Natural killer cell (primary cell): ENCODE data around the gene HARS2. TPM values are rescaled to one million over a fixed set of nuclear protein-coding genes. Genes with fewer than 3 reads are reported as not detected.

ENCODE experiments used
- ATAC-seq, 3 donors: fragments of 150-1000 bp in 2 of 3; fragments of 200-7000 bp in 1 of 3; cut with Tn5 transposase; 1 replicate in 1 of 3; 2 replicates in 2 of 3; pipeline ENCODE4 v1.10.0; 2021; ENCODE audit warnings: mild to moderate bottlenecking in 2 of 3, moderate library complexity in 2 of 3
- DNase-seq, 2 donors: peaks; one replicate each; pipeline versions ENCODE4 v3.0.0 to v3.0.0-alpha.2; 2013 to 2021; ENCODE audit warnings: mixed read lengths in 1 of 2
- H3K27ac ChIP-seq: one replicate; pipeline ENCODE4 v1.5.1; 2013; ENCODE audit warnings: mild to moderate bottlenecking, low read length
- H3K27me3 ChIP-seq: one replicate; pipeline ENCODE4 v1.6.1; 2013; ENCODE audit warnings: low read length; ENCODE audit not compliant: control insufficient read depth, insufficient read depth
- H3K36me3 ChIP-seq: one replicate; pipeline ENCODE4 v1.6.1; 2013; ENCODE audit warnings: low read length; ENCODE audit not compliant: control insufficient read depth, insufficient read depth
- H3K4me1 ChIP-seq: one replicate; pipeline ENCODE4 v1.6.1; 2013; ENCODE audit warnings: low read length; ENCODE audit not compliant: control insufficient read depth, insufficient read depth
- H3K4me3 ChIP-seq: one replicate; pipeline ENCODE4 v1.5.1; 2013; ENCODE audit warnings: low read length
- H3K9me3 ChIP-seq: one replicate; pipeline ENCODE4 v1.6.1; 2013; ENCODE audit warnings: low read length; ENCODE audit not compliant: control insufficient read depth, insufficient read depth
- H3K27ac Mint-ChIP-seq, 2 donors: one replicate each; pipeline ENCODE4 v1.8.0; 2022; ENCODE audit warnings: mild to moderate bottlenecking in 2 of 2, mixed read lengths in 2 of 2, moderate library complexity in 1 of 2
- H3K27me3 Mint-ChIP-seq, 2 donors: one replicate each; pipeline ENCODE4 v1.8.0; 2022; ENCODE audit warnings: low read depth in 2 of 2, mixed read lengths in 2 of 2
- H3K36me3 Mint-ChIP-seq: one replicate; pipeline ENCODE4 v1.8.0; 2022; ENCODE audit warnings: mixed read lengths
- H3K4me1 Mint-ChIP-seq, 2 donors: one replicate each; pipeline ENCODE4 v1.8.0; 2022; ENCODE audit warnings: mixed read lengths in 2 of 2
- H3K4me3 Mint-ChIP-seq: one replicate; pipeline ENCODE4 v1.8.0; 2022; ENCODE audit warnings: mild to moderate bottlenecking, moderate library complexity, mixed read lengths
- H3K9me3 Mint-ChIP-seq, 2 donors: one replicate each; pipeline ENCODE4 v1.8.0; 2022; ENCODE audit warnings: mixed read lengths in 2 of 2
- WGBS: methylation state at CpG from one replicate; pipeline ENCODE4 v1.1.7; 2013; ENCODE audit warnings: missing lambda C conversion rate; ENCODE audit not compliant: insufficient coverage; 5-methylcytosine and 5-hydroxymethylcytosine counted together
- intact Hi-C: fragments of 100-400 bp; cut with micrococcal nuclease; formaldehyde crosslinking; loops from one replicate; pipeline ENCODE4 v1.14.2; 2022
- total RNA-seq, 4 donors: library from RNA; stranded (reverse); fragments of 120-200 nt in 1 of 4; gene quantifications; one replicate each; pipeline versions ENCODE4 v1.2.3 to v1.2.4, GENCODE V29; 2013 to 2022
- TF ChIP-seq, protein P1 (sequence below): fragments of 200-600 bp; IDR thresholded peaks from one replicate; pipeline ENCODE4 v1.8.0; 2022; ENCODE audit warnings: antibody characterized with exemption

The HARS2 gene
- total RNA-seq, 3 donors from 2014 or later (not counting 1 experiment from before 2014, with no cell fraction given), result 42.5 to 48.4 (median 45.6) TPM

DNA sequence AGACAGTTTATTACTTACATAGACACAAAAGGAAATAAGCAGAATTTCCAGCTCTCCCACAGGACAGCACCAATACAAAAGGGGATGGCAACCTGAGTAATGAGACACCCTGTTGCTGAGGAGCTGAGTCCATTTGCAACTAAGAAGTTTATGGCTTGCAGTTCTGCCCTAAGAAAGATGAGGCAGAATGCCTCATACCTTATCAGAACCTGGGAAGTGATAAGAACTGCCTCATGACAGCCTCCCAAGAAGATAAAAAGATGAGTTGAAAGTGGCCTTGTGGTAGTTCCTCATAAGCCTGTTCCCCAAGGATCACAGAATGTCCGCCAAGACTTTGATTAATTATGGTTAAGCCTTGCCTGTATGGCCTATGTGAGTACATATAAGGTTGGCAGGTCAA, 50.7 kb downstream of the HARS2 start:
- Histone ChIP-seq H3K9me3 (peaks cover 3% of the 10 kb centered on the region), H3K27ac (no peak overlapping the region), H3K4me3 (no peak overlapping the region), H3K4me1 (no peaks in the 10 kb centered on the region), H3K27me3 (peaks cover 2% of the 10 kb centered on the region), H3K36me3 (no peaks in the 10 kb centered on the region)
- DNase-seq, result no peak
- H3K27ac Mint-ChIP-seq, result no peak overlapping the region
- TF ChIP-seq, protein P1, sequence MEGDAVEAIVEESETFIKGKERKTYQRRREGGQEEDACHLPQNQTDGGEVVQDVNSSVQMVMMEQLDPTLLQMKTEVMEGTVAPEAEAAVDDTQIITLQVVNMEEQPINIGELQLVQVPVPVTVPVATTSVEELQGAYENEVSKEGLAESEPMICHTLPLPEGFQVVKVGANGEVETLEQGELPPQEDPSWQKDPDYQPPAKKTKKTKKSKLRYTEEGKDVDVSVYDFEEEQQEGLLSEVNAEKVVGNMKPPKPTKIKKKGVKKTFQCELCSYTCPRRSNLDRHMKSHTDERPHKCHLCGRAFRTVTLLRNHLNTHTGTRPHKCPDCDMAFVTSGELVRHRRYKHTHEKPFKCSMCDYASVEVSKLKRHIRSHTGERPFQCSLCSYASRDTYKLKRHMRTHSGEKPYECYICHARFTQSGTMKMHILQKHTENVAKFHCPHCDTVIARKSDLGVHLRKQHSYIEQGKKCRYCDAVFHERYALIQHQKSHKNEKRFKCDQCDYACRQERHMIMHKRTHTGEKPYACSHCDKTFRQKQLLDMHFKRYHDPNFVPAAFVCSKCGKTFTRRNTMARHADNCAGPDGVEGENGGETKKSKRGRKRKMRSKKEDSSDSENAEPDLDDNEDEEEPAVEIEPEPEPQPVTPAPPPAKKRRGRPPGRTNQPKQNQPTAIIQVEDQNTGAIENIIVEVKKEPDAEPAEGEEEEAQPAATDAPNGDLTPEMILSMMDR, result no peak
- H3K4me3 Mint-ChIP-seq, result no peak overlapping the region
- H3K36me3 Mint-ChIP-seq, result no peaks in the 10 kb centered on the region
- WGBS, result 75% methylated on average over 1 of the region's 1 CpG
- intact Hi-C loops, result no loop called here
- no peak for ATAC-seq
- H3K27me3 Mint-ChIP-seq, result peaks cover 14 to 20% of the 10 kb centered on the region in 2 donors
- peaks cover 0 to 2% of the 10 kb centered on the region in 2 donors for H3K9me3 Mint-ChIP-seq
- H3K4me1 Mint-ChIP-seq, result no peaks in the 10 kb centered on the region

Other genes starting within 250 kb of the HARS2 start
- 1 to 10 TPM; 5.8 to 9.4 (median 6.0) TPM for gene EIF4EBP3, start 143.8 kb upstream of the HARS2 start, total RNA-seq
- gene SRA1, start 134.0 kb upstream of the HARS2 start, total RNA-seq, result 10 to 100 TPM; 42.2 to 66.4 (median 59.4) TPM
- 10 to 100 TPM; 44.0 to 44.9 (median 44.4) TPM for gene APBB3, start 126.9 kb upstream of the HARS2 start, total RNA-seq
- gene SLC35A4, start 126.6 kb upstream of the HARS2 start, total RNA-seq, result 10 to 100 TPM; 63.1 to 76.1 (median 72.3) TPM
- gene CD14, start 58.3 kb upstream of the HARS2 start, total RNA-seq, result 10 to 100 TPM in 1 of 3 donors, 1 to 10 TPM in 2; 1.4 to 15.9 (median 7.0) TPM
- gene TMCO6, start 52.0 kb upstream of the HARS2 start, total RNA-seq, result 10 to 100 TPM; 17.9 to 19.5 (median 18.8) TPM
- 10 to 100 TPM; 41.0 to 48.3 (median 42.8) TPM for gene NDUFA2, start 43.8 kb upstream of the HARS2 start, total RNA-seq
- gene IK, start 43.6 kb upstream of the HARS2 start, total RNA-seq, result 100 to 1,000 TPM; 144 to 204 (median 148) TPM
- 10 to 100 TPM; 42.3 to 45.1 (median 43.3) TPM for gene WDR55, start 26.6 kb upstream of the HARS2 start, total RNA-seq
- 1 to 10 TPM in 2 of 3 donors, under 1 TPM in 1; 0.90 to 1.1 (median 1.1) TPM for gene DND1, start 17.9 kb upstream of the HARS2 start, total RNA-seq
- gene HARS1, start 85 bp upstream of the HARS2 start, total RNA-seq, result 10 to 100 TPM; 62.4 to 73.8 (median 68.3) TPM
- gene ZMAT2, start 9.0 kb downstream of the HARS2 start, total RNA-seq, result 10 to 100 TPM; 47.0 to 50.4 (median 49.5) TPM
- gene PCDHA1, start 94.7 kb downstream of the HARS2 start, total RNA-seq, result not detected
- not detected for gene PCDHA2, start 103.4 kb downstream of the HARS2 start, total RNA-seq
- gene PCDHA3, start 109.6 kb downstream of the HARS2 start, total RNA-seq, result not detected
- not detected for gene PCDHA4, start 115.6 kb downstream of the HARS2 start, total RNA-seq
- not detected for gene PCDHA5, start 130.2 kb downstream of the HARS2 start, total RNA-seq
- not detected for gene PCDHA6, start 136.5 kb downstream of the HARS2 start, total RNA-seq
- gene PCDHA7, start 142.8 kb downstream of the HARS2 start, total RNA-seq, result not detected
- gene PCDHA8, start 149.7 kb downstream of the HARS2 start, total RNA-seq, result not detected
- not detected for gene PCDHA9, start 156.9 kb downstream of the HARS2 start, total RNA-seq
- gene PCDHA10, start 164.4 kb downstream of the HARS2 start, total RNA-seq, result not detected
- gene PCDHA11, start 177.5 kb downstream of the HARS2 start, total RNA-seq, result not detected
- gene PCDHA12, start 183.9 kb downstream of the HARS2 start, total RNA-seq, result not detected
- gene PCDHA13, start 190.7 kb downstream of the HARS2 start, total RNA-seq, result not detected
- gene PCDHAC1, start 234.8 kb downstream of the HARS2 start, total RNA-seq, result not detected